IPS-20b (cell line): ENCODE results near the gene ATP11C.
"Not testable (repeated sequence)": the region's sequence is repeated elsewhere in the genome, so short reads cannot be mapped to it uniquely, and the experiment has no call there.

Experiments used
- H3K27ac ChIP-seq: one replicate; pipeline ENCODE4 v1.5.1; 2013; ENCODE audit warnings: low read length
- H3K27me3 ChIP-seq: 2 replicates; pipeline ENCODE4 v1.6.1; 2013; ENCODE audit warnings: mild to moderate bottlenecking, low read length, inconsistent platforms; ENCODE audit not compliant: insufficient read depth
- H3K36me3 ChIP-seq: 2 replicates; pipeline ENCODE4 v1.6.1; 2013; ENCODE audit warnings: low read depth, mild to moderate bottlenecking, inconsistent platforms, low read length, moderate library complexity; ENCODE audit not compliant: insufficient read depth
- H3K4me1 ChIP-seq: 2 replicates; pipeline ENCODE4 v1.6.1; 2013; ENCODE audit warnings: mild to moderate bottlenecking, control low read depth, inconsistent platforms, low read length, moderate library complexity; ENCODE audit not compliant: insufficient read depth
- H3K4me3 ChIP-seq: 2 replicates; pipeline ENCODE4 v1.5.1; 2013; ENCODE audit warnings: mild to moderate bottlenecking, low read length, inconsistent platforms
- H3K9ac ChIP-seq: 2 replicates; pipeline ENCODE4 v1.6.1; 2013; ENCODE audit warnings: low read depth, mild to moderate bottlenecking, inconsistent platforms, low read length, moderate library complexity
- H3K9me3 ChIP-seq: 2 replicates; pipeline ENCODE4 v1.6.1; 2013; ENCODE audit warnings: mild to moderate bottlenecking, low read depth, low read length, inconsistent platforms; ENCODE audit not compliant: insufficient read depth

The ATP11C gene

DNA sequence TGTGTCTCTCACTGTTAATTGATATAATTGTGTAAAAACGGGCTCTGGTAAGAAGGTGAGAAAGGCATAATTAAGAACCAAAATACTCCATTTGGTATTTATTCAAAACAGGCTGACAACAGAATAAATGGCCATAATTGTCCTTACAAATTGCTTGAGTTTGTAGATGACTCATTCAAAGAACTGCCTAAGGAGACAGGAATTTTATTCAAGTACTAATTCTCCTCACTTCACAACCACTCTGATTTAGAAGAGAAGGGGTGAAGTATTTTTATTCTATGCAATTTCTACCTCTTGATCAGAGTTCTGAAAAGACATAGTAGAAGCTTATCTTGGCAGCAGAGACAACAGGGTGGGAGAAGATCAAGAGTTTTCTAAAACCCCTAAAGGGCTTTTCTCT lies 43.1 kb downstream of the ATP11C start:
- Histone ChIP-seq H3K4me3 (no peak overlapping the region), H3K27me3 (no peaks in the 10 kb centered on the region), H3K27ac (no peak overlapping the region), H3K4me1 (no peaks in the 10 kb centered on the region; the same call in 1 of the 2 replicates), H3K9me3 (no peaks in the 10 kb centered on the region), H3K36me3 (no peaks in the 10 kb centered on the region), H3K9ac (no peak overlapping the region)

DNA sequence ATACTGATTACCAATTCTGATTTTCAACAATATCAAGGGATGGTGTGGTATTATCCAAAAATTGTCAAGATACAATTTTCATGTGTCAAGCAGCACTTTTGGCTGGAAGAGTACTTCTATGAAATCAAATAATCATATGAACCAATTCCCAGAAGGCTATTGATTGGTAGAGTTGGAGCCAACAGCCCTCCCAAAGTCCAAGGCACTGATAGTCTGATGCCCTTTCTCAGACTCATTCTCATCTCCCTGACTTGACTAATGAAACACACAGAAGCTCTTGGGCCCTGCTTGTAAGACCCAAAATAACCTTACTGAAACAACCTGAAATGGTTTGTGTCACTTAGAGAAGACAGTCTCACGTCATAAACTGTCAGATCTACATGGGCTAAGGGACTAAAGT lies 48.9 kb downstream of the ATP11C start:
- Histone ChIP-seq H3K9ac (no peak overlapping the region), H3K4me3 (no peak overlapping the region), H3K9me3 (no peaks in the 10 kb centered on the region), H3K4me1 (peaks cover 6% of the 10 kb centered on the region; the same call in 1 of the 2 replicates), H3K36me3 (no peaks in the 10 kb centered on the region), H3K27me3 (no peaks in the 10 kb centered on the region), H3K27ac (no peak overlapping the region)

DNA sequence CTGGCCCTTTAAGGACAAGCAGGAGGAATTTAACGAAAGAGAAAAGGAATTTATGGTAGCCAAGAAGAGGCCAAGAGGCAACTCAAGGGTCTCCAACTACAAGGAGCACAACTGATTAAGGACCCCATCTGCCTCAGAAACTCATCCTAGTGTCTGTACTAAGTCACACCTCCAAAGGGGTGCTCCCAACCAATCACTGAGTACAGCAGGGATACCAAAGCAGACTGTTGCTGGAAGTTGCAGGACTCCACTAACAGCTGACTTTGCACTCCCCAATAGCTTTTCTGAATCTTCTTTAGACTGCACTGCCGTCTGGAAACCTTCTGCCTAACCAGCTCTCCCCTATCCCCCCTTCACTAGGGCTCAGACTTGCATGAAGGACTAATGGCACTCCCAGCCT lies 50.6 kb downstream of the ATP11C start:
- no peak overlapping the region for H3K27ac ChIP-seq
- H3K9ac ChIP-seq = no peak overlapping the region
- H3K36me3 ChIP-seq = no peaks in the 10 kb centered on the region
- H3K4me3 ChIP-seq = no peak overlapping the region
- H3K9me3 ChIP-seq = no peaks in the 10 kb centered on the region
- H3K4me1 ChIP-seq = peaks cover 6% of the 10 kb centered on the region; the same call in 1 of the 2 replicates
- no peaks in the 10 kb centered on the region for H3K27me3 ChIP-seq

DNA sequence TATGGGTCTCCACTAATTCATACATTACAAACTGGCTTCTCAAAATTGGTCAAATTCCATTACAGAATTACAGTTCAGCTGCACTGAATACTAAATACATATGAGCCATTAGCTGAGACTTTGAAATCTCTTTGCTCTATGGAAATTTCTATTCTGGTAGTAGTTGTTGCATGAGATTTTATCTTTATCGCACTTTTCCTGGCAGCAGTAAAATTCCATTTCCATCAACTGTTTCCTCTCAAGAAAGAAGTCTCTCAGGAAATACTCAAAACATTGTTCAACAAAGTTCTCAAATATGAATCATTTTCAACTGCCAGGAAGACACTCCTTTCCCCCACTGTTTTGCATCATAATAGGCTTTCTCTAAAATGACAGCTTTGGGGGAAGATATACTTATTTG lies 51.3 kb downstream of the ATP11C start:
- no peaks in the 10 kb centered on the region for H3K36me3 ChIP-seq
- H3K4me1 ChIP-seq = peaks cover 6% of the 10 kb centered on the region; the same call in 1 of the 2 replicates
- H3K9me3 ChIP-seq = no peaks in the 10 kb centered on the region
- no peaks in the 10 kb centered on the region for H3K27me3 ChIP-seq
- H3K4me3 ChIP-seq = no peak overlapping the region
- H3K27ac ChIP-seq = no peak overlapping the region
- H3K9ac ChIP-seq = no peak overlapping the region

DNA sequence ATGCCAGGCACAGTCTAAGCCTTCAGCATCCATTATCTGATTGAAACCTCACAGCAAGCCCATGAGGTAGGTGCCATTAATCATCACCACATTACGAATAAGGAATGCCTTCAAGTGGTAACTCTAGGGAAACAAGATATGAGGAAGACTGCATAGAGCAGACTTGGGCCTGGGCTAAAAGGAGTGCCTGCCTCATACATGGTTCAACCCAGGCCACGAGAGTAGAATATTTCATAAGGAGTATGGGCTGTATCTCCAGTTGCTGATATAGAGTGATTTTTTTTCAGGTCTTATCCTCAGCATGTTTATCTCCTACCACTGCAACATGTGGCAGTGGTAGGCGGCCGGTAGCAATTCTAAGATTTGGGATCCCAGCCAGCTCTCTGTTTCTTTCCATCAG lies 51.7 kb downstream of the ATP11C start:
- Histone ChIP-seq H3K9ac (no peak overlapping the region), H3K36me3 (no peaks in the 10 kb centered on the region), H3K27ac (no peak overlapping the region), H3K4me1 (peaks cover 6% of the 10 kb centered on the region; the same call in 1 of the 2 replicates), H3K27me3 (no peaks in the 10 kb centered on the region), H3K4me3 (no peak overlapping the region), H3K9me3 (no peaks in the 10 kb centered on the region)

DNA sequence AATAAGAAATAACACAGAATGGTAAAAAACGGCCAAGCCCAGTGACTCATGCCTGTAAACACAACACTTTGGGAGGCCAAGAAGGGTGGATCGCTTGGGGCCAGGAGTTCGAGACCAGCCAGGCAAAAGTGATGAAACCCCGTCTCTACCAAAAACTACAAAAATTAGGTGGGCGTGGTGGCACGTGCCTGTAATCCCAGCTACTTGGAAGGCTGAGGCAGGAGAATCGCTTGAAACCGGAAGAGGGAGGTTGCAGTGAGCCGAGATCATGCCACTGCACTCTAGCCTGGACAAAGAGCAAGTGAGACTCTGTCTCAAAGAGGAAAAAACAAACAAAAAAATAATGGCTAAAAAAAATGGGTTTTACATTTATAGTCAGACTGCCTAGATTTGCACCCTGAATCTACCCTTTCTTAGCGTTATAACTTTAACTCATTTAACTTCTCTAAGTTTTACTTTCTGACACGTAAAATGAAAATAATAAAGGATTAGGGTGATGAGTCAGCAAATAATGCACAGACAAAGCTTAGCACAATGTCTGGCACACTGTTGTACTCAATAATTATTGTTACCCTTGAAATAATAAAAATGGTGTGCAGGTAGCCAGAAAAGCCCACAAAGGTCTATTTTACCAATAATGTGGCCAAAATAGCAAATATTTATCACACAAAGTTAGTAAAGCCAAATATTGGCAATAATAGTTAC lies 55.0 kb downstream of the ATP11C start:
- Histone ChIP-seq H3K9me3 (no peaks in the 10 kb centered on the region), H3K27ac (no peak overlapping the region), H3K4me3 (no peak overlapping the region), H3K9ac (no peak overlapping the region), H3K36me3 (no peaks in the 10 kb centered on the region), H3K27me3 (no peaks in the 10 kb centered on the region), H3K4me1 (peaks cover 6% of the 10 kb centered on the region; the same call in 1 of the 2 replicates)

DNA sequence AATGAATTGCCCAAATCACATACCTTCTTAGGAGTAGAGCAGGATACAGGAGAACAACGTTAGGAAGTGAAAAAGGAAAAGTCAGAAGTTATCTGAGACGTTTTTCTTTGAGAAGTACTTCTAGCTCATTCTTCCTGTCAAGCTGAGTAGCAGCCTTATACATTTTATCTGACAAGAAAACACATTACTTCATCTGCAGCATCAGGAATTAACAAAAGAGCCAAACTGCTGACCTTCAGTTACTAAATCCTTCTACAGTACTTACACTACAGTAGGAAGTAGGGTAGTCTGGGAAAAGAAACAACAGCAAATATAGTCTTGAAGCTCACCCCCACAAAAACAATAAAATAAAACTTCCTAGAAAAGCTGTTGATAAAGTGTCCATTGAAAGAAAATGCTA lies 57.0 kb downstream of the ATP11C start:
- peaks cover 1% of the 10 kb centered on the region; the same call in 1 of the 2 replicates for H3K4me1 ChIP-seq
- no peaks in the 10 kb centered on the region for H3K36me3 ChIP-seq
- no peaks in the 10 kb centered on the region for H3K27me3 ChIP-seq
- H3K27ac ChIP-seq = no peak overlapping the region
- H3K9me3 ChIP-seq = no peaks in the 10 kb centered on the region
- no peak overlapping the region for H3K9ac ChIP-seq
- H3K4me3 ChIP-seq = no peak overlapping the region

DNA sequence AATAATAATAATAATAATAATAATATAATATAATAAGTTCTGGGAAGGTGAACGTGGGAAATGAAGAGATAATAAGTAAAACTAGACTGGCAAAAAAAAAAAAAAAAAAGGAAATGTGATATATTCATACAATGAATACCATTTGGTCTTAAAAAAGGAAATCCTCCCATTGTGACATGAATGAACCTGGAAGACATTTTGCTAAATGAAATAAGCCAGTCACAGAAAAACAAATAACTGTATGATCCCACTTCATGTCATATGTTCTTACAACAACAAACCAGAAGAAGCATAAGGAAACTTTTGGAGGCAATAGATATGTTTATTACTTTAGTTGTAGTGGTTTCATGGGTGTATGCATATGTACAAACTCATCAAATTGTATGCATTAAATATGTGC lies 63.1 kb downstream of the ATP11C start:
- Histone ChIP-seq H3K27ac (no peak overlapping the region), H3K4me3 (no peak overlapping the region), H3K9me3 (no peaks in the 10 kb centered on the region), H3K9ac (no peak overlapping the region), H3K4me1 (no peaks in the 10 kb centered on the region), H3K27me3 (no peaks in the 10 kb centered on the region), H3K36me3 (no peaks in the 10 kb centered on the region)

DNA sequence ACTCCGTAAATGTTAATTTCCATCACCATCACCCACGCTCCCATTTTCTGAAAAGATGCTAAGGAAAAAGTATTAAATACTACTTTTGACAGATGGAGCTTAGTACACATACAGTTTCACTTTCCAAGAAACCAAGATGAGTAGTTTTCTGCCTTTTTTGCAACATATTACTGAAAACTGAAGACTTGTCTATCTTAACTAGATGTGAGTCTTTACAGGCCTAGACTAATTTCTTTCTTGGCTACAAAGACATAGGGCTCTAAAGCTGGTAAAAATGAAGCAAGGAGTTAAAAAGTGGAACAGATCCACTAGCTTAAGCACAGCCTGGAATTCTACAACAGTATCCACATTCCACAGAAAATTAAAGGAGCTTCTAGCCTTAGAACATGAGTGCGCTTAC lies 68.2 kb downstream of the ATP11C start:
- Histone ChIP-seq H3K9ac (no peak overlapping the region), H3K27me3 (no peaks in the 10 kb centered on the region), H3K4me3 (no peak overlapping the region), H3K9me3 (no peaks in the 10 kb centered on the region), H3K36me3 (no peaks in the 10 kb centered on the region), H3K27ac (no peak overlapping the region), H3K4me1 (no peaks in the 10 kb centered on the region)

DNA sequence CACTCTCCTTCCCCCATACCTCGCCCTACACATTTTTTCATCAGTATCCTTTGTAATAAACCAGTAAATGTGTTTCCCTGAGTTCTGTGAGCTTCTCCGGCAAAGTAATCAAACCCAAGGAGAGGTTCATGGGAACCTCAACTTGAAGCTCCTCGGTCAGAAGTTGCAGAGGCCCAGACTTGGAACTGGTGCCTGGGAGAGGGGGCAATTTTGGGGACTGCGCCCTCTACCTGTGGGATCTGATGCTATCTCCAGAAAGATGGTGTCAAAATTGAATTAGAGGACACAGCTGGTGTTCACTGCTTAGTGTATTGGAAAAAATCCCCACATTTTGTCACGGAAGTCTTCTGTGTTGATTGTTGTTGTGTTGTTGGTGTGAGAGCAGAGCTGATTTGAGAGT lies 70.6 kb downstream of the ATP11C start:
- H3K27me3 ChIP-seq = no peaks in the 10 kb centered on the region
- no peaks in the 10 kb centered on the region for H3K4me1 ChIP-seq
- H3K36me3 ChIP-seq = no peaks in the 10 kb centered on the region
- no peak overlapping the region for H3K4me3 ChIP-seq
- no peak overlapping the region for H3K9ac ChIP-seq
- H3K27ac ChIP-seq = no peak overlapping the region
- no peaks in the 10 kb centered on the region for H3K9me3 ChIP-seq

DNA sequence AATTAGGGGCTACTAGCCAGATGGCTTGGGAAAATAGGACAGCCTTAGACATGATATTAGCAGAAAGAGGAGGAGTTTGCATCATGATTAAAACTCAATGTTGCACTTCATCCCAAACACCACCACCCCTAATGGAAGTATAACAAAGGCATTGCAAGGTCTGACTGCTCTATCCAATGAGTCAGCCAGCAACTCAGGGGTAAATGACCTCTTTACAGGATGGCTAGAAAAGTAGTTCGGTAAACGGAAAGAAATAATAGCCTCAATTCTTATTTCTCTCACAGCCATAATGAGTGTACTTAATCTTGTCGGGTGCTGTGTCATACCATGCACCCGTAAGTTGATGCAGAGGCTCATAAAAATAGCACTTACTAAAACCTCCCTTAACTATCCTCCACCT lies 76.0 kb downstream of the ATP11C start:
- not testable (repeated sequence) for H3K9me3 ChIP-seq, H3K27me3 ChIP-seq, H3K9ac ChIP-seq, H3K4me3 ChIP-seq, H3K4me1 ChIP-seq, H3K36me3 ChIP-seq, H3K27ac ChIP-seq

DNA sequence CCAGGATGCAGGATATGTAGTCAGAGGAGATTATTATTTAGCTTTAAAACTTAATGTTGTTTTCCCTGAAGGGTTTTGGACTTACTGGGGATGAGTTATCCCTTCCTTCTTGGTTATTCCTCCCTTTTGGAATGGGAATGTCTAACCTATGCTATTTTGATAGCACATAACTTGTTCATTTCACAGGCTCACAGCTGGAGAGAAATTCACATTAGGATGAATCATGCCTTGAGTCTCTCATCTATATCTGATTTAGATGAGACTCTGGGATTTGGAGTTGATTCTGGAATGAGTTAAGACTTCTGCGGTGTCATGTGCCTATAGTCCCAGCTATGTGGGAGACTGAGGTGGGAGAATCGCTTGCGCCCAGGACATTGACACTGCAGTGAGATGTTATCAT lies 81.1 kb downstream of the ATP11C start:
- no peak overlapping the region for H3K9ac ChIP-seq
- H3K27ac ChIP-seq = no peak overlapping the region
- H3K4me3 ChIP-seq = no peak overlapping the region
- no peaks in the 10 kb centered on the region for H3K9me3 ChIP-seq
- no peaks in the 10 kb centered on the region for H3K27me3 ChIP-seq
- no peaks in the 10 kb centered on the region for H3K36me3 ChIP-seq
- peaks cover 5% of the 10 kb centered on the region for H3K4me1 ChIP-seq
